ENCODE results near the gene TMEM229B.

TMEM229B gene

GRCh38 chr14:67487937-67488893, at the start of gene TMEM229B:
TSS of gene TMEM229B (minus strand) at chr14:67488721. CDS start at chr14:67473923, 14,798 bp downstream.
- DNase-seq, result peak; percentile 74

- no peak for DNase-seq
Observed at GRCh38 chr14:67537736-67538135, 49.2 kb upstream of the TMEM229B start.

- no peak for DNase-seq
Observed at GRCh38 chr14:67536087-67536486, 47.6 kb upstream of the TMEM229B start.

- no peak for DNase-seq
Observed at GRCh38 chr14:67533754-67534085, 45.2 kb upstream of the TMEM229B start.

GRCh38 chr14:67532998-67533753, 44.7 kb upstream of the TMEM229B start, which contains the start of gene PLEKHH1:
TSS of gene PLEKHH1 (plus strand) at chr14:67533290. CDS start at chr14:67541868, 8,578 bp downstream.
- peak; percentile 81 for DNase-seq

GRCh38 chr14:67532606-67532997, 44.1 kb upstream of the TMEM229B start:
- DNase-seq, result no peak

- no peak for DNase-seq
Observed at GRCh38 chr14:67529947-67530935, 41.7 kb upstream of the TMEM229B start.

GRCh38 chr14:67528276-67528675, 39.8 kb upstream of the TMEM229B start:
- no peak for DNase-seq

- no peak for DNase-seq
Observed at GRCh38 chr14:67527756-67528155, 39.2 kb upstream of the TMEM229B start.

- peak; percentile 74 for DNase-seq
Observed at GRCh38 chr14:67526676-67527459, 38.3 kb upstream of the TMEM229B start.

- DNase-seq, result no peak
Observed at GRCh38 chr14:67526181-67526580, 37.7 kb upstream of the TMEM229B start.

- DNase-seq, result no peak
Observed at GRCh38 chr14:67525389-67525788, 36.9 kb upstream of the TMEM229B start.

GRCh38 chr14:67524634-67524963, 36.1 kb upstream of the TMEM229B start:
- DNase-seq, result peak; percentile 91

- no peak for DNase-seq
Observed at GRCh38 chr14:67523764-67524633, 35.5 kb upstream of the TMEM229B start.

GRCh38 chr14:67522270-67522669, 33.7 kb upstream of the TMEM229B start:
- DNase-seq, result no peak

- no peak for DNase-seq
Observed at GRCh38 chr14:67520482-67520881, 32.0 kb upstream of the TMEM229B start.

GRCh38 chr14:67519406-67519805, 30.9 kb upstream of the TMEM229B start:
- no peak for DNase-seq

GRCh38 chr14:67517083-67517482, 28.6 kb upstream of the TMEM229B start:
- DNase-seq, result no peak

- no peak for DNase-seq
Observed at GRCh38 chr14:67516676-67517075, 28.2 kb upstream of the TMEM229B start.

- peak; percentile 46 for DNase-seq
Observed at GRCh38 chr14:67515386-67516079, 27.0 kb upstream of the TMEM229B start.
